Gastroesophageal sphincter (tissue), 3 donors: ENCODE measurements around the gene LNX1.

Experiments
- EP300 ChIP-seq: sonication (generic); formaldehyde crosslinking; IDR thresholded peaks from one replicate; pipeline ENCODE4 v1.6.1; 2017; ENCODE audit warnings: antibody characterized with exemption, mild to moderate bottlenecking
- TF ChIP-seq, protein P1 (sequence below), 4 experiments: fragments of 200-600 bp in 2 of 4; fragments of 450-650 bp in 2 of 4; sonication (generic) in 1 of 4; IDR thresholded peaks; one replicate each; pipeline ENCODE4 v1.5.1; 2017 to 2019; ENCODE audit warnings: antibody characterized with exemption in 4 of 4, mild to moderate bottlenecking in 2 of 4, moderate library complexity in 2 of 4

DNA sequence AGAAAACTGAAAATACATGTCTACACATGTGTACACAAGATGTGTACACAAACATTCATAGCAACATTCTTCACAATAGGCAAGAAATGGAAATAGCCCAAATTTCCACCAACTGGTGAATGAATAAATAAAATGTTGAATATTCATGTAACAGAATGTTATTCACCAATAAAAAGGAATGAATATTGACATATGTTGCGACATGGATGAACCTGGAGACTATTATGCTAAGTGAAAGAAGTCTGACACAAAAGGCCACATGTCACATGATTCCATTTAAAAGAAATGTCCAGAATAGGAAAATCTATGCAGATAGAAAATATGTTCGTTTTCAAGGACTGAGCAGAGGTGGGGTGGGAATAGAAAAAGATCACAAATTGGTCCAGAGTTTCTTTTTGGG, 34.6 kb upstream of the LNX1 start:
- no peak for TF ChIP-seq EP300
- TF ChIP-seq, protein P1, sequence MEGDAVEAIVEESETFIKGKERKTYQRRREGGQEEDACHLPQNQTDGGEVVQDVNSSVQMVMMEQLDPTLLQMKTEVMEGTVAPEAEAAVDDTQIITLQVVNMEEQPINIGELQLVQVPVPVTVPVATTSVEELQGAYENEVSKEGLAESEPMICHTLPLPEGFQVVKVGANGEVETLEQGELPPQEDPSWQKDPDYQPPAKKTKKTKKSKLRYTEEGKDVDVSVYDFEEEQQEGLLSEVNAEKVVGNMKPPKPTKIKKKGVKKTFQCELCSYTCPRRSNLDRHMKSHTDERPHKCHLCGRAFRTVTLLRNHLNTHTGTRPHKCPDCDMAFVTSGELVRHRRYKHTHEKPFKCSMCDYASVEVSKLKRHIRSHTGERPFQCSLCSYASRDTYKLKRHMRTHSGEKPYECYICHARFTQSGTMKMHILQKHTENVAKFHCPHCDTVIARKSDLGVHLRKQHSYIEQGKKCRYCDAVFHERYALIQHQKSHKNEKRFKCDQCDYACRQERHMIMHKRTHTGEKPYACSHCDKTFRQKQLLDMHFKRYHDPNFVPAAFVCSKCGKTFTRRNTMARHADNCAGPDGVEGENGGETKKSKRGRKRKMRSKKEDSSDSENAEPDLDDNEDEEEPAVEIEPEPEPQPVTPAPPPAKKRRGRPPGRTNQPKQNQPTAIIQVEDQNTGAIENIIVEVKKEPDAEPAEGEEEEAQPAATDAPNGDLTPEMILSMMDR (IDR thresholded peaks at IDR 0.05): no peak
